ENCODE measurements around the gene THAP3.
"Not testable (repeated sequence)": the region's sequence is repeated elsewhere in the genome, so short reads cannot be mapped to it uniquely, and the experiment has no call there.

THAP3 gene

DNA sequence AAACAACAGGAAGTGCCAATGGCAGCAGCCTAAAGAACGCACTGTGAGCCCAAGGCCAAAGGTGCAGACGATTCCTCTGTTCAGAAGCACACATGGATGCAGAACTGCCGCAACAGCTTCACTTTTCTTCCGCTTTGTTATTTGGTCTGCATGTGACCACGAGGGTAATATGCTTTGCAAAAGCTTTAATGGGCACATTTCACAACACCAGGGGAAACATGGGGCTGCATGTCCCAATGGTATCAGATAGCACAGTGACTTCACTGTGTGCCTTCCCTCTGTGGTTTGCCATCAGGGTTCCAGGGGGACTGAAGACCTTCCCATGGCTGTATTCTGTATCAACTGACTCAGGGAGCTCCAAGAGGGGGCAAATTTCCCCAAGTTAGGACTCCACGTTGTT, 28.3 kb downstream of the THAP3 start:
- H3K4me3 ChIP-seq (ENCODE audit: low read depth, low read length), result no peak overlapping the region
- TF ChIP-seq CTCF (IDR thresholded peaks at IDR 0.05; ENCODE audit: borderline replicate concordance, insufficient read depth, low read depth, low read length), result no peak

GRCh38 chr1:6653436-6654290, 29.0 kb downstream of the THAP3 start:
- no peak for TF ChIP-seq CTCF (IDR thresholded peaks at IDR 0.05; ENCODE audit: borderline replicate concordance, insufficient read depth, low read depth, low read length)
- no peak overlapping the region for H3K4me3 ChIP-seq (ENCODE audit: low read depth, low read length)

DNA sequence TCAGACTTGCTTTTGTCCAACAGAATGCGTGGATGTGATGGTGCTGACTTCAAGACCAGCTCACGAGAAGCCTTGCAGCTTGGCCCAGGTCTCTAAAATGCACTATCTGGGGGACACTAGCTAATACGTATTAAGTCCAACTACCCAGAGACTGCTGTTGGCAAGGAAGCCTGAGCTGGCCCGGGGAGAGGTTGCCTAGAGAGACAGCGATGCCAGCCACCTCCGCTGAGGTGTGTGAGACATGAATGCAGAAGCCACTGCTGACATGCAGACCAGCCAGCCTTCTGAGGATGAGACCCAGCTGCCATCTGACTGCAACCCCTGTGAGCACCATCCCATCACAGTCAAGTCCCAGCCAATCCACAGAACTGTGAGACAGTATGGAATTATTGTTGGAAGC, 32.5 kb downstream of the THAP3 start:
- no peak for TF ChIP-seq CTCF (IDR thresholded peaks at IDR 0.05; ENCODE audit: borderline replicate concordance, insufficient read depth, low read depth, low read length)
- no peak overlapping the region for H3K4me3 ChIP-seq (ENCODE audit: low read depth, low read length)

GRCh38 chr1:6658359-6659060, 33.8 kb downstream of the THAP3 start:
- TF ChIP-seq CTCF (IDR thresholded peaks at IDR 0.05; ENCODE audit: borderline replicate concordance, insufficient read depth, low read depth, low read length), result no peak
- H3K4me3 ChIP-seq (ENCODE audit: low read depth, low read length), result no peak overlapping the region

- TF ChIP-seq CTCF (IDR thresholded peaks at IDR 0.05; ENCODE audit: borderline replicate concordance, insufficient read depth, low read depth, low read length), result no peak
- no peak overlapping the region for H3K4me3 ChIP-seq (ENCODE audit: low read depth, low read length)
These were observed 35.9 kb downstream of the THAP3 start for GRCh38 chr1:6660415-6661049.

DNA sequence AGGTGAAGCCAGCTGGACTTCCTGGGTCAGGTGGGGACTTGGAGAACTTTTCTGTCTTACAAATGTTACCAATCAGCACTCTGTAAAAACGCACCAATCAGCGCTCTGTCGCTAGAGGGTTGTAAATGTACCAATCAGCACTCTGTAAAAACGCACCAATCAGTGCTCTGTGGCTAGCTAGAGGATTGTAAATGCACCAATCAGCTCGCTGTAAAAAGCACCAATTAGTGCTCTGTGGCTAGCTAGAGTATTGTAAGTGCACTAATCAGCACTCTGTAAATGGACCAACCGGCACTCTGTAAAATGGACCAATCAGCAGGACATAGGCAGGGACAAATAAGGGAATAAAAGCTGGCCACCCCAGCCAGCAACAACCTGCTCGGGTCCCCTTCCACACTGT, 37.8 kb downstream of the THAP3 start:
- not testable (repeated sequence) for H3K4me3 ChIP-seq (ENCODE audit: low read depth, low read length)

DNA sequence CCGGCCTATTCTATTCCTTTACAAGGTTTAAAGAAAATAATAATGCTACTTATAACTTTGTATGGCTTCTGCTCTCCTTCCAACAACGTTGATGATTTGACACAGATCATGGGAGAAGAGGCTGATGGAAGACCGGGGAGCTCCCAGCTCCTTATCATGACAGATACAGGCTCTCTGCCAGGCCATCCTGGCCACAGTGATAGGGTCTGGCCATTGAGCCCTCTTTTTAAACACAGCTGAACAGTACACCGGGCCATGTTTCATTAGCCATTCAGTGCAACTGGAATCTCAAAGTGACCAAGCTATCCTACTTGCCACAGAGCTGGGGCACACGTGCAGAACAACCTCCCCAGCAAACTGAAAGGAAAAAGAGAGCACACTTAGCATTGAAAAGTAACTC, 42.0 kb downstream of the THAP3 start:
- H3K4me3 ChIP-seq (ENCODE audit: low read depth, low read length), result no peak overlapping the region
- TF ChIP-seq CTCF (IDR thresholded peaks at IDR 0.05; ENCODE audit: borderline replicate concordance, insufficient read depth, low read depth, low read length), result no peak
